Measurements from ENCODE around the gene IL23R.
"Not testable (repeated sequence)": the region's sequence is repeated elsewhere in the genome, so short reads cannot be mapped to it uniquely, and the experiment has no call there.

IL23R gene

GRCh38 chr1:67166196-67166595 is at the start of gene IL23R:
TSS of gene IL23R (plus strand) at chr1:67166454. CDS start at chr1:67168121, 1,667 bp downstream.
- DNase-seq (ENCODE audit: low spot score): no peak

- no peak for DNase-seq (ENCODE audit: low spot score)
Measured at GRCh38 chr1:67118191-67118590, 48.1 kb upstream of the IL23R start.

- no peak for DNase-seq (ENCODE audit: low spot score)
Measured at GRCh38 chr1:67118646-67119045, 47.6 kb upstream of the IL23R start.

GRCh38 chr1:67120855-67121619 is 45.2 kb upstream of the IL23R start:
- no peak for DNase-seq (ENCODE audit: low spot score)

- no peak for DNase-seq (ENCODE audit: low spot score)
Measured at GRCh38 chr1:67124455-67124854, 41.8 kb upstream of the IL23R start.

GRCh38 chr1:67126111-67126746 is 40.0 kb upstream of the IL23R start:
- DNase-seq (ENCODE audit: low spot score): no peak

- no peak for DNase-seq (ENCODE audit: low spot score)
Measured at GRCh38 chr1:67126974-67127373, 39.3 kb upstream of the IL23R start.

- no peak for DNase-seq (ENCODE audit: low spot score)
Measured at GRCh38 chr1:67130673-67131072, 35.6 kb upstream of the IL23R start.

- DNase-seq (ENCODE audit: low spot score): no peak
Measured at GRCh38 chr1:67133177-67133576, 33.1 kb upstream of the IL23R start.

GRCh38 chr1:67134695-67135094 is 31.6 kb upstream of the IL23R start, which contains the start of gene C1orf141:
TSS of gene C1orf141 (minus strand) at chr1:67134970. CDS start at chr1:67127240, 7,730 bp downstream.
- DNase-seq (ENCODE audit: low spot score): no peak

- no peak for DNase-seq (ENCODE audit: low spot score)
Measured at GRCh38 chr1:67135354-67135753, 30.9 kb upstream of the IL23R start.

- DNase-seq (ENCODE audit: low spot score): no peak
Measured at GRCh38 chr1:67137307-67137753, 28.9 kb upstream of the IL23R start.

- no peak for DNase-seq (ENCODE audit: low spot score)
Measured at GRCh38 chr1:67138813-67139499, 27.3 kb upstream of the IL23R start.

GRCh38 chr1:67140460-67140859 is 25.8 kb upstream of the IL23R start:
- no peak for DNase-seq (ENCODE audit: low spot score)

GRCh38 chr1:67141832-67142231 is 24.4 kb upstream of the IL23R start:
- not testable (repeated sequence) for DNase-seq (ENCODE audit: low spot score)

GRCh38 chr1:67142931-67143330 is 23.3 kb upstream of the IL23R start:
- no peak for DNase-seq (ENCODE audit: low spot score)

- DNase-seq (ENCODE audit: low spot score): no peak
Measured at GRCh38 chr1:67143966-67144365, 22.3 kb upstream of the IL23R start.

- DNase-seq (ENCODE audit: low spot score): no peak
Measured at GRCh38 chr1:67144696-67145095, 21.6 kb upstream of the IL23R start.

GRCh38 chr1:67146101-67146500 is 20.2 kb upstream of the IL23R start:
- no peak for DNase-seq (ENCODE audit: low spot score)

- DNase-seq (ENCODE audit: low spot score): no peak
Measured at GRCh38 chr1:67146539-67146938, 19.7 kb upstream of the IL23R start.

GRCh38 chr1:67147973-67148372 is 18.3 kb upstream of the IL23R start:
- DNase-seq (ENCODE audit: low spot score): not testable (repeated sequence)

- no peak for DNase-seq (ENCODE audit: low spot score)
Measured at GRCh38 chr1:67148516-67149178, 17.6 kb upstream of the IL23R start.
